Smooth muscle cell (in vitro differentiated cells): ENCODE data around the gene MCL1. TPM values are rescaled to one million over a fixed set of nuclear protein-coding genes. Genes with fewer than 3 reads are reported as not detected.
"Not testable (repeated sequence)": the region's sequence is repeated elsewhere in the genome, so short reads cannot be mapped to it uniquely, and the experiment has no call there.

Experiments used
- DNase-seq: peaks from one replicate; lab custom pipeline; 2025; ENCODE audit not compliant: unreplicated experiment; lab: John Stamatoyannopoulos, UW
- H2AFZ ChIP-seq: fragments of 200-600 bp; sonication (generic); 2 replicates; pipeline ENCODE4 v1.6.0; 2016; ENCODE audit warnings: antibody characterized with exemption, low read depth, mild to moderate bottlenecking
- H3F3A ChIP-seq: fragments of 200-600 bp; sonication (generic); 2 replicates; pipeline ENCODE4 v1.6.0; 2017; ENCODE audit warnings: antibody characterized with exemption, low read depth
- H3K27ac ChIP-seq: fragments of 200-600 bp; sonication (generic); 2 replicates; pipeline ENCODE4 v1.5.1; 2016; ENCODE audit warnings: low read depth, mild to moderate bottlenecking
- H3K27me3 ChIP-seq: fragments of 200-600 bp; sonication (generic); 2 replicates; pipeline ENCODE4 v1.6.1; 2016; ENCODE audit warnings: low read depth, mild to moderate bottlenecking
- H3K36me3 ChIP-seq: fragments of 200-600 bp; sonication (generic); 2 replicates; pipeline ENCODE4 v1.5.1; 2016; ENCODE audit warnings: low read depth
- H3K4me1 ChIP-seq: fragments of 200-600 bp; sonication (generic); 2 replicates; pipeline ENCODE4 v1.5.1; 2016; ENCODE audit warnings: low read depth
- H3K4me2 ChIP-seq: fragments of 200-600 bp; sonication (generic); 2 replicates; pipeline ENCODE4 v1.6.0; 2016; ENCODE audit warnings: mild to moderate bottlenecking
- H3K4me3 ChIP-seq: fragments of 200-600 bp; sonication (generic); 2 replicates; pipeline ENCODE4 v1.5.1; 2016; ENCODE audit warnings: mild to moderate bottlenecking
- H3K79me2 ChIP-seq: fragments of 200-600 bp; sonication (generic); 2 replicates; pipeline ENCODE4 v1.6.0; 2016; ENCODE audit warnings: low read depth, mild to moderate bottlenecking
- H3K9ac ChIP-seq: fragments of 200-600 bp; sonication (generic); 2 replicates; pipeline ENCODE4 v1.6.0; 2016; ENCODE audit warnings: low read depth
- H3K9me3 ChIP-seq: fragments of 200-600 bp; sonication (generic); replicated peaks from 2 replicates; pipeline ENCODE4 v1.5.1; 2016; ENCODE audit warnings: low read depth
- H4K20me1 ChIP-seq: fragments of 200-600 bp; sonication (generic); 2 replicates; pipeline ENCODE4 v1.6.0; 2016; ENCODE audit warnings: low read depth
- CTCF ChIP-seq: fragments of 200-600 bp; sonication (generic); IDR thresholded peaks from 2 replicates; pipeline ENCODE4 v1.5.1; 2017; ENCODE audit warnings: borderline replicate concordance, mild to moderate bottlenecking, antibody characterized with exemption; ENCODE audit not compliant: insufficient read depth, poor library complexity, severe bottlenecking
- WGBS: methylation state at CpG from one replicate; pipeline ENCODE4 v1.1.7; 2016; ENCODE audit warnings: low lambda C conversion rate; 5-methylcytosine and 5-hydroxymethylcytosine counted together
- polyA plus RNA-seq: library from polyadenylated mRNA; unstranded; fragments of >200 nt; fragmentation: Nextera tagmentation; extraction: Ambion mirVana; gene quantifications from 2 replicates; pipeline ENCODE4 v1.2.1, GENCODE V29; 2016
- total RNA-seq: library from RNA; depleted of rRNA; stranded (reverse); fragments of >200 nt; gene quantifications from 2 replicates; pipeline ENCODE4 v1.2.3, GENCODE V29; 2014

The MCL1 gene
- total and polyA plus RNA-seq, 2 experiments from 2014 or later: 224 to 519 TPM

DNA sequence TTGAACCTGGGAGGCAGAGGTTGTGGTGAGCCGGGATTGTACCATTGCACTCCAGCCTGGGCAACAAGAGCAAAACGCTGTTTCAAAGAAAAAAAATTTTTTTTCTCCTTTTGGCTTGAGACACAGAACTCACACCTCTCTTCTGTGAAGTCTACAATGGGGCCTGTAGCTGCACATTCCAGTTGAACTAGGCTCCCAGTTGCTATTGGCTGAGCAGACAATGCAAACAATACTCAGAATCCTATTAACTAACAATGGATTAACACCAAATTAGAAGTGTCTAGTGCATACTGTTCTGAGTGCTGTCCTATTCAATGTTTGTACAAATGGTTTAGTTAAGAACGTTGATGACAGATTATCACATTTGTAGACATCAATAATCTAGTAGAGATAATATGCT is 17.6 kb upstream of the MCL1 start:
- Histone ChIP-seq H3K79me2 (no peaks in the 10 kb centered on the region), H3K27me3 (no peaks in the 10 kb centered on the region), H3K4me3 (no peak overlapping the region), H3K9ac (no peak overlapping the region), H3K36me3 (no peaks in the 10 kb centered on the region), H3K9me3 (no peaks in the 10 kb centered on the region), H2AFZ (no peak overlapping the region), H4K20me1 (no peaks in the 10 kb centered on the region), H3K4me2 (no peak overlapping the region), H3K27ac (no peak overlapping the region), H3F3A (no peaks in the 10 kb centered on the region), H3K4me1 (no peaks in the 10 kb centered on the region)
- no peak for TF ChIP-seq CTCF
- WGBS: 91% methylated on average over 3 of the region's 3 CpGs
- no peak for DNase-seq

GRCh38 chr1:150596095-150596892 is 16.9 kb upstream of the MCL1 start:
- no peak overlapping the region for H3K9ac ChIP-seq
- no peak overlapping the region for H3K4me3 ChIP-seq
- H3K9me3 ChIP-seq: no peaks in the 10 kb centered on the region
- no peaks in the 10 kb centered on the region for H4K20me1 ChIP-seq
- no peaks in the 10 kb centered on the region for H3F3A ChIP-seq
- H3K4me1 ChIP-seq: no peaks in the 10 kb centered on the region
- H3K27ac ChIP-seq: no peak overlapping the region
- no peaks in the 10 kb centered on the region for H3K36me3 ChIP-seq
- 96% methylated on average over 7 of the region's 7 CpGs for WGBS
- H3K79me2 ChIP-seq: no peaks in the 10 kb centered on the region
- H3K4me2 ChIP-seq: no peak overlapping the region
- no peak overlapping the region for H2AFZ ChIP-seq
- no peak for DNase-seq
- TF ChIP-seq CTCF: no peak
- H3K27me3 ChIP-seq: no peaks in the 10 kb centered on the region

DNA sequence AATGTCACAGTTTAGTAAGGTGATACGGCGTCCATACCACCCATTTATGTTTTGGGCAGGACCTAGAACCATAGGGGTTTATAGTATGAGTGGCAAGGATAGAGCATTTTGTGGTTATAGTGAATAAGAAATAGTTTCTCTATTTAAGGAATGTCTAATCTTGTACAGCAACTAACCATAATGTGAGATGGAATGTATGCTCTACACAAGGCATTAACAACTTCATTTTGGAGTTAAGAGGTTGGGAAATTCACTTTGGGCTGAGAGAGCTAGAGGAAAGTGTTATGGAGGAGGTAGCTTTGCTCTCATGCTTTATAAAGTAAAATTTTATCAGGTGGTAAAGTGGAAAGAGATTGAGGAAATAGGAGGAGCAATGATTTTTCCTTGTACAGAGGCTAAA is 3.0 kb upstream of the MCL1 start:
- Histone ChIP-seq H3K4me1 (peaks cover 6% of the 10 kb centered on the region), H3K4me3 (no peak overlapping the region), H2AFZ (no peak overlapping the region), H3K27me3 (no peaks in the 10 kb centered on the region), H3K79me2 (peaks cover 29% of the 10 kb centered on the region), H3K9ac (no peak overlapping the region), H3K27ac (peak overlapping the region; percentile 26), H3F3A (peaks cover 19% of the 10 kb centered on the region), H3K9me3 (no peaks in the 10 kb centered on the region), H3K4me2 (no peak overlapping the region), H4K20me1 (peaks cover 20% of the 10 kb centered on the region), H3K36me3 (peaks cover 6% of the 10 kb centered on the region)
- DNase-seq: no peak
- TF ChIP-seq CTCF: no peak
- WGBS: 97% methylated on average over 2 of the region's 2 CpGs

- not testable (repeated sequence) for H3K9ac ChIP-seq, DNase-seq, H3K4me3 ChIP-seq
These were observed 2.6 kb upstream of the MCL1 start for GRCh38 chr1:150581962-150582361.

DNA sequence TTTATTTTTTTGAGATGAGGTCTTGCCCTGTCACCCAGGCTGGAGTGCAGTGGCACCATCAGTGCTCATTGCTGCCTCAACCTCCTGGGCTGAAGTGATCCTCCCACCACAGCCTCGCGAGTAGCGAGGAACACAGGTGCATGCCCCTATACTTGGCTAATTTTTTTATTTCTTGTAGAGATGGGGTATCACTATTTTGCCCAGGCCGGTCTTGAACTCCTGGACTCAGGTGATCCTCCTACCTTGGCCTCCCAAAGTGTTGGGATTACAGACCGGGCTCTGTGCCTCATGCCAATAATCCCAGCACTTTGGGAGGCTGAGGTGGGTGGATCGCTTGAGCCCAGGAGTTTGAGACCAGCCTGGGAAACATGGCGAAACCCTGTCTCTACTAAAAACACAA is 2.0 kb upstream of the MCL1 start:
- H4K20me1 ChIP-seq: peaks cover 29% of the 10 kb centered on the region
- H3K4me2 ChIP-seq, H2AFZ ChIP-seq, H3K27me3 ChIP-seq, H3K27ac ChIP-seq, H3K4me3 ChIP-seq, H3K9me3 ChIP-seq, H3K4me1 ChIP-seq, DNase-seq, H3K9ac ChIP-seq: not testable (repeated sequence)
- peaks cover 13% of the 10 kb centered on the region for H3K36me3 ChIP-seq
- H3F3A ChIP-seq: peaks cover 28% of the 10 kb centered on the region
- WGBS: 98% methylated on average over 7 of the region's 7 CpGs
- H3K79me2 ChIP-seq: peaks cover 38% of the 10 kb centered on the region

More at GRCh38 chr1:150581962-150582361, 2.6 kb upstream of the MCL1 start:
- H4K20me1 ChIP-seq: peaks cover 24% of the 10 kb centered on the region
- H3K79me2 ChIP-seq: peaks cover 33% of the 10 kb centered on the region
- not testable (repeated sequence) for H3K27ac ChIP-seq, H3K27me3 ChIP-seq, H3K9me3 ChIP-seq, H3K4me1 ChIP-seq, H3K4me2 ChIP-seq, H2AFZ ChIP-seq
- peaks cover 11% of the 10 kb centered on the region for H3K36me3 ChIP-seq
- H3F3A ChIP-seq: peaks cover 23% of the 10 kb centered on the region
- WGBS: 97% methylated on average over 14 of the region's 14 CpGs

GRCh38 chr1:150580966-150581365 is 1.6 kb upstream of the MCL1 start:
- not testable (repeated sequence) for H2AFZ ChIP-seq, H3K9ac ChIP-seq, H3K27ac ChIP-seq, H3K4me2 ChIP-seq, H3K9me3 ChIP-seq, DNase-seq, H3K4me3 ChIP-seq, H3K27me3 ChIP-seq
- Histone ChIP-seq H3K4me1 (peaks cover 12% of the 10 kb centered on the region), H3F3A (peaks cover 33% of the 10 kb centered on the region), H4K20me1 (peaks cover 34% of the 10 kb centered on the region), H3K79me2 (peaks cover 43% of the 10 kb centered on the region), H3K36me3 (peaks cover 16% of the 10 kb centered on the region)
- WGBS: 95% methylated on average over 3 of the region's 3 CpGs
